Thyroid gland (tissue), 4 donors: Measurements from ENCODE around the gene PACS2.

Source experiments
- POLR2A ChIP-seq, 2 donors: fragments of 450-650 bp; IDR thresholded peaks; one replicate each; pipeline ENCODE4 v1.6.1; 2017; ENCODE audit warnings: antibody characterized with exemption in 2 of 2, mild to moderate bottlenecking in 2 of 2, moderate library complexity in 1 of 2
- TF ChIP-seq, protein P1 (sequence below), 6 experiments: fragments of 200-600 bp in 3 of 6; fragments of 450-650 bp in 3 of 6; sonication (generic) in 3 of 6; IDR thresholded peaks; one replicate each; pipeline ENCODE4 v1.5.1; 2016 to 2019; ENCODE audit warnings: antibody characterized with exemption in 6 of 6, mild to moderate bottlenecking in 2 of 6, inconsistent platforms in 1 of 6, moderate library complexity in 1 of 6

DNA sequence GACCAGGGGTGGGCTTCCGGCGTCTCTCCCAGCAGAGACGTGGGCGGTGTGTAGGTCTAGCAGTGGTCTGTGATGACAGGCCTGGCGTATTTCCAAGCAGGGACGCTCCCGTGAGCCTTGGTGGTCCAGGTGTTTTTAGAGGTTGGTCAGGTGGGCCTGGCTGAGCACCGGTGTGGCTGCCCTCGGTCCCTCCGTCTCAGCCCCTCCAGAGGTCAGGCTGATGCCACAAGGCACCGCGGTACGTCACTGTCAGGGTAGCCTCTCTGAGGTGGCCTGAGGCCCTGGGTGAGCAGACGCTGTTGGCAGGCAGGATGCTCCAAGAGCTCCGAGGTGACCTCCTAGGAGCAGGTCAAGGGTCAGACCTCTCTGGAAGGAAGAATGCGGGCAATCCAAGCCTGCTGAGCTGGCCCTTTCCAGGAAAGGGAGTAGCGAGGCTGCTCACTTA lies 118.6 kb downstream of the PACS2 start:
- TF ChIP-seq, protein P1, sequence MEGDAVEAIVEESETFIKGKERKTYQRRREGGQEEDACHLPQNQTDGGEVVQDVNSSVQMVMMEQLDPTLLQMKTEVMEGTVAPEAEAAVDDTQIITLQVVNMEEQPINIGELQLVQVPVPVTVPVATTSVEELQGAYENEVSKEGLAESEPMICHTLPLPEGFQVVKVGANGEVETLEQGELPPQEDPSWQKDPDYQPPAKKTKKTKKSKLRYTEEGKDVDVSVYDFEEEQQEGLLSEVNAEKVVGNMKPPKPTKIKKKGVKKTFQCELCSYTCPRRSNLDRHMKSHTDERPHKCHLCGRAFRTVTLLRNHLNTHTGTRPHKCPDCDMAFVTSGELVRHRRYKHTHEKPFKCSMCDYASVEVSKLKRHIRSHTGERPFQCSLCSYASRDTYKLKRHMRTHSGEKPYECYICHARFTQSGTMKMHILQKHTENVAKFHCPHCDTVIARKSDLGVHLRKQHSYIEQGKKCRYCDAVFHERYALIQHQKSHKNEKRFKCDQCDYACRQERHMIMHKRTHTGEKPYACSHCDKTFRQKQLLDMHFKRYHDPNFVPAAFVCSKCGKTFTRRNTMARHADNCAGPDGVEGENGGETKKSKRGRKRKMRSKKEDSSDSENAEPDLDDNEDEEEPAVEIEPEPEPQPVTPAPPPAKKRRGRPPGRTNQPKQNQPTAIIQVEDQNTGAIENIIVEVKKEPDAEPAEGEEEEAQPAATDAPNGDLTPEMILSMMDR (IDR thresholded peaks at IDR 0.05) = no peak
- TF ChIP-seq POLR2A (IDR thresholded peaks at IDR 0.05) = no peak
